Sigmoid colon (tissue), 7 donors: Measurements from ENCODE around the gene KRTAP12-1. TPM values are rescaled to one million over a fixed set of nuclear protein-coding genes. Genes with fewer than 3 reads are reported as not detected.
"Not testable (repeated sequence)": the region's sequence is repeated elsewhere in the genome, so short reads cannot be mapped to it uniquely, and the experiment has no call there.

Source experiments
- DNase-seq: peaks from one replicate; pipeline ENCODE4 v3.0.0-alpha.2; 2019
- H3K27ac ChIP-seq, 4 donors: fragments of 200-600 bp; sonication (generic); one replicate each; pipeline ENCODE4 v1.5.1; 2016 to 2019; ENCODE audit warnings: mild to moderate bottlenecking in 1 of 4
- H3K27me3 ChIP-seq, 3 donors: fragments of 200-600 bp; sonication (generic); one replicate each; pipeline ENCODE4 v1.5.1; 2019; ENCODE audit warnings: mild to moderate bottlenecking in 1 of 3
- H3K36me3 ChIP-seq, 4 donors: fragments of 200-600 bp; sonication (generic); one replicate each; pipeline ENCODE4 v1.5.1; 2016 to 2019
- H3K4me1 ChIP-seq, 4 donors: fragments of 200-600 bp; sonication (generic); one replicate each; pipeline ENCODE4 v1.5.1; 2017 to 2019
- H3K4me3 ChIP-seq, 4 donors: fragments of 200-600 bp; sonication (generic); one replicate each; pipeline ENCODE4 v1.5.1; 2017 to 2019; ENCODE audit warnings: mild to moderate bottlenecking in 2 of 4, moderate library complexity in 1 of 4
- H3K9me3 ChIP-seq, 4 donors: fragments of 200-600 bp in 3 of 4; sonication (generic) in 3 of 4; one replicate each; pipeline versions ENCODE4 v1.5.1 to v1.6.1; 2013 to 2019
- CTCF ChIP-seq, 4 experiments: fragments of 450-650 bp in 3 of 4; fragments of 200-600 bp in 1 of 4; IDR thresholded peaks; one replicate each; pipeline ENCODE4 v1.5.1; 2016 to 2019; ENCODE audit warnings: antibody characterized with exemption in 4 of 4, mild to moderate bottlenecking in 3 of 4, moderate library complexity in 2 of 4
- EP300 ChIP-seq, 4 donors: sonication (generic); formaldehyde crosslinking; IDR thresholded peaks; one replicate each; pipeline ENCODE4 v1.6.1; 2017; ENCODE audit warnings: antibody characterized with exemption in 4 of 4
- POLR2A ChIP-seq, 2 donors: fragments of 450-650 bp; IDR thresholded peaks; one replicate each; pipeline ENCODE4 v1.6.1; 2016; ENCODE audit warnings: antibody characterized with exemption in 2 of 2, mild to moderate bottlenecking in 2 of 2, moderate library complexity in 2 of 2
- POLR2AphosphoS5 ChIP-seq, 4 donors: sonication (generic); formaldehyde crosslinking; IDR thresholded peaks; one replicate each; pipeline ENCODE4 v1.6.1; 2017; ENCODE audit warnings: antibody characterized with exemption in 4 of 4
- WGBS, 2 donors: extraction: QIAGEN DNeasy Blood & Tissue Kit; methylation state at CpG; one replicate each; pipeline ENCODE4 v1.1.7; 2013; 5-methylcytosine and 5-hydroxymethylcytosine counted together
- intact Hi-C: fragments of 100-400 bp; cut with DNase I; formaldehyde crosslinking; loops from one replicate; pipeline ENCODE4 v1.15.1; 2023
- polyA plus RNA-seq, 3 donors: library from polyadenylated mRNA; stranded (reverse); fragments of 200-250 nt; gene quantifications; one replicate each; pipeline ENCODE4 v1.2.3, GENCODE V29; 2013
- total RNA-seq, 4 donors: library from RNA; depleted of rRNA; stranded (reverse); fragments of >200 nt; gene quantifications; one replicate each; pipeline ENCODE4 v1.1.0, GENCODE V29; 2016
- donor health status: healthy with polysubstance abuse.
- donor health status: Bipolar disorder and iron deficiency.
- donor health status: healthy.

KRTAP12-1 gene
- total and polyA plus RNA-seq, 7 donors: not detected

- TF ChIP-seq EP300 (IDR thresholded peaks at IDR 0.05) (no peak), POLR2AphosphoS5 (IDR thresholded peaks at IDR 0.05) (no peak), POLR2A (IDR thresholded peaks at IDR 0.05) (no peak), CTCF (IDR thresholded peaks at IDR 0.05) (no peak)
- Histone ChIP-seq H3K36me3 (no peaks in the 10 kb centered on the region), H3K9me3 (peaks cover 0 to 6% (median 0%) of the 10 kb centered on the region in 4 donors), H3K27me3 (peaks cover 0 to 5% (median 0%) of the 10 kb centered on the region in 3 donors), H3K4me3 (no peak within 1 kb of the TSS), H3K27ac (no peak within 1 kb of the TSS), H3K4me1 (no peaks in the 10 kb centered on the region)
- no peak for DNase-seq
- 49 to 74% methylated on average over 19 of the region's 19 CpGs for WGBS, 2 donors
- intact Hi-C loops: no loop called here
Observed at GRCh38 chr21:44666401-44667320, 15.3 kb downstream of the KRTAP12-1 start, which contains the start of gene KRTAP12-2. Gene KRTAP12-2 (minus strand): TSS chr21:44666927. CDS start chr21:44666886, 41 bp downstream.

GRCh38 chr21:44664691-44665090 is 17.3 kb downstream of the KRTAP12-1 start:
- Histone ChIP-seq H3K27ac (no peak overlapping the region), H3K36me3 (no peaks in the 10 kb centered on the region), H3K27me3 (no peaks in the 10 kb centered on the region), H3K4me3 (no peak overlapping the region), H3K9me3 (no peaks in the 10 kb centered on the region), H3K4me1 (no peaks in the 10 kb centered on the region)
- DNase-seq: no peak
- intact Hi-C loops: no loop called here
- 88 to 89% methylated on average over 5 of the region's 5 CpGs for WGBS, 2 donors
- no peak for TF ChIP-seq POLR2AphosphoS5 (IDR thresholded peaks at IDR 0.05)
- no peak for TF ChIP-seq EP300 (IDR thresholded peaks at IDR 0.05)
- TF ChIP-seq POLR2A (IDR thresholded peaks at IDR 0.05): no peak
- TF ChIP-seq CTCF (IDR thresholded peaks at IDR 0.05): no peak

GRCh38 chr21:44661567-44661966 is 20.4 kb downstream of the KRTAP12-1 start:
- H3K27me3 ChIP-seq: peaks cover 0 to 22% (median 5%) of the 10 kb centered on the region in 3 donors
- H3K9me3 ChIP-seq, DNase-seq, H3K4me3 ChIP-seq, H3K4me1 ChIP-seq, H3K36me3 ChIP-seq, intact Hi-C loops, H3K27ac ChIP-seq: not testable (repeated sequence)
- WGBS, 2 donors: 52 to 59% methylated on average over 7 of the region's 7 CpGs

- no peak for TF ChIP-seq CTCF (IDR thresholded peaks at IDR 0.05)
- no peak for TF ChIP-seq POLR2AphosphoS5 (IDR thresholded peaks at IDR 0.05)
- no peak for TF ChIP-seq EP300 (IDR thresholded peaks at IDR 0.05)
- no peak for TF ChIP-seq POLR2A (IDR thresholded peaks at IDR 0.05)
- Histone ChIP-seq H3K4me1 (no peaks in the 10 kb centered on the region), H3K27ac (no peak overlapping the region), H3K27me3 (peaks cover 0 to 22% (median 5%) of the 10 kb centered on the region in 3 donors), H3K4me3 (no peak overlapping the region), H3K36me3 (no peaks in the 10 kb centered on the region), H3K9me3 (peaks cover 0 to 4% (median 3%) of the 10 kb centered on the region in 4 donors)
- 54 to 56% methylated on average over 11 of the region's 11 CpGs for WGBS, 2 donors
- DNase-seq: no peak
- intact Hi-C loops: no loop called here
Observed at GRCh38 chr21:44658913-44659595, 22.9 kb downstream of the KRTAP12-1 start.

- TF ChIP-seq POLR2AphosphoS5 (IDR thresholded peaks at IDR 0.05): no peak
- TF ChIP-seq CTCF (IDR thresholded peaks at IDR 0.05): no peak
- TF ChIP-seq EP300 (IDR thresholded peaks at IDR 0.05): no peak
- no peak for TF ChIP-seq POLR2A (IDR thresholded peaks at IDR 0.05)
- Histone ChIP-seq H3K27ac (no peak overlapping the region), H3K27me3 (peaks cover 0 to 22% (median 5%) of the 10 kb centered on the region in 3 donors), H3K36me3 (no peaks in the 10 kb centered on the region), H3K9me3 (peaks cover 0 to 4% (median 3%) of the 10 kb centered on the region in 4 donors), H3K4me1 (no peaks in the 10 kb centered on the region), H3K4me3 (no peak overlapping the region)
- 82 to 83% methylated on average over 5 of the region's 5 CpGs for WGBS, 2 donors
- DNase-seq: no peak
- intact Hi-C loops: no loop called here
Observed at GRCh38 chr21:44658541-44658910, 23.4 kb downstream of the KRTAP12-1 start.
